HEK293 (cell line): ENCODE results near the gene PHETA1.

ENCODE experiments used
- CTCF ChIP-seq: fragments of 450-650 bp; formaldehyde crosslinking; IDR thresholded peaks from 2 replicates; pipeline ENCODE4 v1.5.1; 2016; ENCODE audit warnings: missing biosample characterization, missing genetic modification characterization
- KLF16 ChIP-seq: fragments of 450-650 bp; formaldehyde crosslinking; IDR thresholded peaks from 2 replicates; pipeline ENCODE4 v1.5.1; 2017; ENCODE audit warnings: missing biosample characterization, missing genetic modification characterization
- REPIN1 ChIP-seq: fragments of 450-650 bp; formaldehyde crosslinking; IDR thresholded peaks from 2 replicates; pipeline ENCODE4 v1.5.1; 2017; ENCODE audit warnings: missing biosample characterization, missing genetic modification characterization, low read depth
- REST ChIP-seq: fragments of 450-650 bp; formaldehyde crosslinking; IDR thresholded peaks from 2 replicates; pipeline ENCODE4 v1.5.1; 2016; ENCODE audit warnings: missing biosample characterization, missing genetic modification characterization
- YY1 ChIP-seq: fragments of 450-650 bp; formaldehyde crosslinking; IDR thresholded peaks from 2 replicates; pipeline ENCODE4 v1.5.1; 2018; ENCODE audit warnings: missing biosample characterization, missing genetic modification characterization
- ZBTB48 ChIP-seq: fragments of 450-650 bp; formaldehyde crosslinking; IDR thresholded peaks from 2 replicates; pipeline ENCODE4 v1.5.1; 2016; ENCODE audit warnings: missing biosample characterization, missing genetic modification characterization
- ZFP37 ChIP-seq: fragments of 450-650 bp; formaldehyde crosslinking; IDR thresholded peaks from 2 replicates; pipeline ENCODE4 v1.5.1; 2016; ENCODE audit warnings: missing biosample characterization, missing genetic modification characterization
- ZNF274 ChIP-seq, 2 experiments: fragments of 200-500 bp in 1 of 2; fragments of 450-650 bp in 1 of 2; sonication (Bioruptor generic) in 1 of 2; formaldehyde crosslinking in 1 of 2; IDR thresholded peaks; 2 replicates each; pipeline versions ENCODE4 v1.5.1 to v1.6.1; 2014 to 2016; ENCODE audit warnings: borderline replicate concordance in 1 of 2, inconsistent platforms in 1 of 2, low read length in 1 of 2, missing biosample characterization in 1 of 2, missing genetic modification characterization in 1 of 2
- ZNF416 ChIP-seq: fragments of 450-650 bp; formaldehyde crosslinking; IDR thresholded peaks from 2 replicates; pipeline ENCODE4 v1.5.1; 2016; ENCODE audit warnings: missing biosample characterization, missing genetic modification characterization
- ZNF544 ChIP-seq: fragments of 450-650 bp; formaldehyde crosslinking; IDR thresholded peaks from 2 replicates; pipeline ENCODE4 v1.5.0; 2017; ENCODE audit warnings: missing biosample characterization, missing genetic modification characterization
- TF ChIP-seq, protein P1 (sequence below): fragments of 450-650 bp; formaldehyde crosslinking; IDR thresholded peaks from 2 replicates; pipeline ENCODE4 v1.5.1; 2016; ENCODE audit warnings: missing biosample characterization, missing genetic modification characterization
- TF ChIP-seq, protein P2 (sequence below): fragments of 450-650 bp; IDR thresholded peaks from 2 replicates; pipeline ENCODE4 v1.5.1; 2018; ENCODE audit warnings: missing biosample characterization, mild to moderate bottlenecking, missing genetic modification characterization
- TF ChIP-seq, protein P3 (sequence below): fragments of 450-650 bp; formaldehyde crosslinking; IDR thresholded peaks from 2 replicates; pipeline ENCODE4 v1.5.1; 2016; ENCODE audit warnings: missing biosample characterization, missing genetic modification characterization

GRCh38 chr12:111367661-111368221 lies 1.2 kb downstream of the PHETA1 start:
- TF ChIP-seq, protein P1, sequence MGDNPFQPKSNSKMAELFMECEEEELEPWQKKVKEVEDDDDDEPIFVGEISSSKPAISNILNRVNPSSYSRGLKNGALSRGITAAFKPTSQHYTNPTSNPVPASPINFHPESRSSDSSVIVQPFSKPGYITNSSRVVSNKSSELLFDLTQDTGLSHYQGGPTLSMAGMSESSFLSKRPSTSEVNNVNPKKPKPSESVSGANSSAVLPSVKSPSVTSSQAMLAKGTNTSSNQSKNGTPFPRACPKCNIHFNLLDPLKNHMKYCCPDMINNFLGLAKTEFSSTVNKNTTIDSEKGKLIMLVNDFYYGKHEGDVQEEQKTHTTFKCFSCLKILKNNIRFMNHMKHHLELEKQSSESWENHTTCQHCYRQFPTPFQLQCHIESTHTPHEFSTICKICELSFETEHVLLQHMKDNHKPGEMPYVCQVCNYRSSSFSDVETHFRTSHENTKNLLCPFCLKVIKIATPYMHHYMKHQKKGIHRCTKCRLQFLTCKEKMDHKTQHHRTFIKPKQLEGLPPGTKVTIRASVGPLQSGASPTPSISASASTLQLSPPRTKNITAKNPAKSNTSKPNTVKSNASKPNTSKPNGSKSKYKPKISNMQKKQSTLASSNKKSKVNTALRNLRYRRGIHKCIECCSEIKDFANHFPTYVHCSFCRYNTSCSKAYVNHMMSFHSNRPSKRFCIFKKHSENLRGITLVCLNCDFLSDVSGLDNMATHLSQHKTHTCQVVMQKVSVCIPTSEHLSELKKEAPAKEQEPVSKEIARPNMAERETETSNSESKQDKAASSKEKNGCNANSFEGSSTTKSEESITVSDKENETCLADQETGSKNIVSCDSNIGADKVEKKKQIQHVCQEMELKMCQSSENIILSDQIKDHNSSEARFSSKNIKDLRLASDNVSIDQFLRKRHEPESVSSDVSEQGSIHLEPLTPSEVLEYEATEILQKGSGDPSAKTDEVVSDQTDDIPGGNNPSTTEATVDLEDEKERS (tag by site-specific recombination): no peak
- no peak for TF ChIP-seq KLF16 (tag by site-specific recombination)
- no peak for TF ChIP-seq CTCF
- no peak for TF ChIP-seq ZNF416 (tag by site-specific recombination)
- no peak for TF ChIP-seq REST (tag by site-specific recombination)
- TF ChIP-seq ZFP37 (tag by site-specific recombination): no peak
- TF ChIP-seq ZNF544 (tag by site-specific recombination): no peak
- no peak for TF ChIP-seq ZNF274 (IDR thresholded peaks at IDR 0.05; ENCODE audit: low read length)
- no peak for TF ChIP-seq ZNF274 (tag by site-specific recombination; IDR thresholded peaks at IDR 0.05; ENCODE audit: borderline replicate concordance)
- TF ChIP-seq, protein P2, sequence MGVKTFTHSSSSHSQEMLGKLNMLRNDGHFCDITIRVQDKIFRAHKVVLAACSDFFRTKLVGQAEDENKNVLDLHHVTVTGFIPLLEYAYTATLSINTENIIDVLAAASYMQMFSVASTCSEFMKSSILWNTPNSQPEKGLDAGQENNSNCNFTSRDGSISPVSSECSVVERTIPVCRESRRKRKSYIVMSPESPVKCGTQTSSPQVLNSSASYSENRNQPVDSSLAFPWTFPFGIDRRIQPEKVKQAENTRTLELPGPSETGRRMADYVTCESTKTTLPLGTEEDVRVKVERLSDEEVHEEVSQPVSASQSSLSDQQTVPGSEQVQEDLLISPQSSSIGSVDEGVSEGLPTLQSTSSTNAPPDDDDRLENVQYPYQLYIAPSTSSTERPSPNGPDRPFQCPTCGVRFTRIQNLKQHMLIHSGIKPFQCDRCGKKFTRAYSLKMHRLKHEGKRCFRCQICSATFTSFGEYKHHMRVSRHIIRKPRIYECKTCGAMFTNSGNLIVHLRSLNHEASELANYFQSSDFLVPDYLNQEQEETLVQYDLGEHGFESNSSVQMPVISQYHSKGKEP: no peak
- TF ChIP-seq, protein P3, sequence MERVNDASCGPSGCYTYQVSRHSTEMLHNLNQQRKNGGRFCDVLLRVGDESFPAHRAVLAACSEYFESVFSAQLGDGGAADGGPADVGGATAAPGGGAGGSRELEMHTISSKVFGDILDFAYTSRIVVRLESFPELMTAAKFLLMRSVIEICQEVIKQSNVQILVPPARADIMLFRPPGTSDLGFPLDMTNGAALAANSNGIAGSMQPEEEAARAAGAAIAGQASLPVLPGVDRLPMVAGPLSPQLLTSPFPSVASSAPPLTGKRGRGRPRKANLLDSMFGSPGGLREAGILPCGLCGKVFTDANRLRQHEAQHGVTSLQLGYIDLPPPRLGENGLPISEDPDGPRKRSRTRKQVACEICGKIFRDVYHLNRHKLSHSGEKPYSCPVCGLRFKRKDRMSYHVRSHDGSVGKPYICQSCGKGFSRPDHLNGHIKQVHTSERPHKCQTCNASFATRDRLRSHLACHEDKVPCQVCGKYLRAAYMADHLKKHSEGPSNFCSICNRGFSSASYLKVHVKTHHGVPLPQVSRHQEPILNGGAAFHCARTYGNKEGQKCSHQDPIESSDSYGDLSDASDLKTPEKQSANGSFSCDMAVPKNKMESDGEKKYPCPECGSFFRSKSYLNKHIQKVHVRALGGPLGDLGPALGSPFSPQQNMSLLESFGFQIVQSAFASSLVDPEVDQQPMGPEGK (tag by site-specific recombination): no peak
- no peak for TF ChIP-seq REPIN1 (tag by site-specific recombination)
- no peak for TF ChIP-seq ZBTB48 (tag by site-specific recombination)
- no peak for TF ChIP-seq YY1 (tag by site-specific recombination)
